Nucleus accumbens (tissue), 56 donors: ENCODE results near the gene NDUFV2.
A peak's percentile ranks its signal among the peaks of the same experiment; 100 is the strongest.

ENCODE experiments used
- DNase-seq, 56 donors: peaks; one replicate each; lab custom pipeline; 2025; lab: John Stamatoyannopoulos, UW

NDUFV2 gene

DNA sequence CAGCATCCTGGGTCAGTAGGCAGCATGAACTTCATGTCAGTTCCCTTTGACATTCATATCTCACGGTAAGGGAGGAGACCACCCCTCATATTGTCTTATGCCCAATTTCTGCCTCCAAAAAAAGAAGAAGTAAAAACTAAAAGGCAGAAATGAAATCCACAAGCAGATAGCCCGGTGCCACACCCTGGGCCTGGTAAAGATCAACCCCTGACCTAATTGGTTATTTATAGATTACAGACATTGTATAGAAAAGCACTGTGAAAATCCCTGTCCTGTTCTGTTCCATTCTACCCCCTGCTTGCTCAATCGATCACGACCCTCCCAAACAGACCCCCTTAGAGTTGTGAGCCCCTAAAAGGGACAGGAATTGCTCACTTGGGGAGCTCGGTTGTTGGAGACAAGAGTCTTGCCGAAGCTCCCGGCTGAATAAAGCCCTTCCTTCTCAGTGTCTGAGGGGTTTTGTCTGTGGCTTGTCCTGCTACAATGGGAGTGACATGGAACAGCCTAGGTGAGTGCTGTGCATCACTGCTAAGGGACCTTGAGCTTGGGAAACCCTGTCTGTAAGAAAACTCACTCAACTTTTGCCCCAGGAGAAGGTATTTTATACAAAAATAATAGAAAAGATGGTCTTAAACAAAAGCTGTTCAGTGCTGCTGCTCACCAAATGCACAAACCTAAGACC lies 11.1 kb downstream of the NDUFV2 start:
- no peak for DNase-seq

DNA sequence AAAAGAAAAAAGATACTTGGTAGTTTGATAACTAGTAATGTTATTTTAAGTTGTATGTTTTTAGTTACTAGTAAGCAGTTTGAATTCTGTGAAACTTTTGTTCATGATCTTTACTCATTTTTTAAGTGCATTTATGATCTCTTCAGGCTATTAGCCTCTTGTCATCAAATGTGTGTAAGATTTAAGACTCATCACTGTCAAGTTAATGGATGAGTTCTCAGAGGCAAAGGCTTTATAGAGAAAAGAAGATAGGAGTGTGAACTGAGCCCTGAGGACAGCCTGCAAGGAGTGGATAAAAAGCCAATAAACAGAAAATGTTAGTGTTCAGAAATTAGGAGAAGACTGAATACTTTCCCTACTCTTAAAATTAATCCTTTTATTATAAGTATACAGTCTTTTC lies 13.5 kb downstream of the NDUFV2 start:
- DNase-seq, result no peak

DNA sequence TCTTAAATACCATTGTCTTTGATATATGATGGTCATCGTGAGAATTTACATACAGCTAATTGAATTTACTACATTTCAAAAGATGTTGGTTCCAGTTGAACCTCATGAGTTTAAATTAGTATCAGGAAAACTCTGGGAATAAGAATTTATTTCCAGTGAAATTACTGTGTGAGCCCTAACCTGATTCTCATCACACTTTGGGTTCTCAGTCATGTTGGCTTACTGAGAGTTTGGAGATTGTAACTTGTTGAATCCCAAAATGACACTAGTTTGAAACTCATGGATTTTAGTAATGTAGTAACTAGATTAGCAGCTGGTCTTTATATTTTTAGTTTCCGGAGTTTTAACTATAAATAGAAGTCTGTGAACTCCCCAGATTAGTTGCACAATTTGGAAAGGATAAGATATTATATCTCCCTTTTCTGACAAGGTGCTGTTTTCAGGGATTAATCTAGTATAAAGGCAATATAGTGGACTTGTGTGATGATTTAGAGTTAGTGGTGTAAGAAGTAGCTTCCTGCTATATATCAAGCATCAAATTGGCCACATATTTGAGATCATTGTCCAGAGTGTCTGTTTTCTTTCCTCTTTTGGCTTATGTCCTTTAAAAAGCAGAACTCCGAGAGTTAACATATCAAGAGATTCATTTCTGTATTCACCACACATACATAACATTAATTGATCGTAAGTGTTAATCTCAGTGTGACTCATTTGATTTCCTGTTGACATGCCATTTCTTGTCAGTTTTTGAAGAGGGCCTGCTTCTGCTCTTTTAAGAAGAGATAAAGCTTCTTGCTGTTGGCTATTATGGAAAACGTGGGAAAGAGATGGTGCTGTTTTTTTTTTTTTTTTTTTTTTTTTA lies 15.7 kb downstream of the NDUFV2 start:
- no peak for DNase-seq

DNA sequence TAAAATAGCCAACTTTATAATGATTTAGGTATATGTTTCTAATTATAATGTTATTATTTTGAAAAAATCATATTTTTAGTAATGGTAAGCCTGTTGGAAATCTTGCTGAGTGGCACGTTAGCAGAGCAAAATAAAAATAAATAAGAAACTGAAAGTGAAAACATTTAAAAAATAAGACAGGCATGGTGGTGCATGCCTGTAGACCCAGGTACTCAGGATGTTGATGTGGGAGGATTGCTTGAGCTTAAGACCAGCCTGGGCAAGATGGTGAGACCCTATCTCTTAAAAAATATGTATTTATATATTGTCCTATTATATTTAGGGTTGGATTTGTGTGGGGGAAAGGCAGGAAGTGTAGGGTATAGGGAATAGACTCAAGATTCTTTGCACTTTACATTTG lies 18.3 kb downstream of the NDUFV2 start:
- DNase-seq, result no peak

DNA sequence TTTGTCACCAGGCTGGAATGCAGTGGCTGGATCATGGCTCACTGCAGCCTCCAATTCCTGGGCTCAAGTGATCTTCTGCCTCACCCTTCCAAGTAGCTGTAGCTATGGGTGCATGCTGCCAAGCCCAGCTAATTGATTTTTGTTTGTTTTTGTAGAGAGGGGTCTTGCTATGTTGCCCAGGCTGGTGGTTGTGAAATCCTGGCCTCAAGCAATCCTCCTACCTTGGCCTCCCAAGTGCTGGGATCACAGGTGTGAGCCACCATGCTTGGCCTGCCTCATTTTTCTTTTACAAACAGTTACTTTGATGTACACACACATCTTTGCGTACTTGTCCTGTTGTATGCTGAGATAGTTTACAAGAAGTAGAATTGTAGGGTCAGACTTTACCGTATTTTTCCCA lies 21.0 kb downstream of the NDUFV2 start:
- DNase-seq, result no peak

DNA sequence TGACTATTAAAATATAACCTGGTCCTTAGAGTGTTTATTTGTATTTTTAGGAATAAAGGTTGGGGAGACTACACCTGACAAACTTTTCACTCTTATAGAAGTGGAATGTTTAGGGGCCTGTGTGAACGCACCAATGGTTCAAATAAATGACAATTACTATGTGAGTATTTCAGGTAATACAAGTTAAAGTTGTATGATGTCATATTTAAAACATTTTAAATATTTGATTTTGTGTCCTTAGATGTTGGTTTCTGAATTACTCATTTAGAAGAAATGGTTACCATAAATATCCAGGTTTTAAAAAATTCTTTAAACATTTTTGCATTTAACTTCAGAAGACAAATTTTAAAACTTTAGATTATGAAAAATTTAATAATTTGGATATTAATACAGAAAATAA lies 22.3 kb downstream of the NDUFV2 start:
- DNase-seq, result no peak

DNA sequence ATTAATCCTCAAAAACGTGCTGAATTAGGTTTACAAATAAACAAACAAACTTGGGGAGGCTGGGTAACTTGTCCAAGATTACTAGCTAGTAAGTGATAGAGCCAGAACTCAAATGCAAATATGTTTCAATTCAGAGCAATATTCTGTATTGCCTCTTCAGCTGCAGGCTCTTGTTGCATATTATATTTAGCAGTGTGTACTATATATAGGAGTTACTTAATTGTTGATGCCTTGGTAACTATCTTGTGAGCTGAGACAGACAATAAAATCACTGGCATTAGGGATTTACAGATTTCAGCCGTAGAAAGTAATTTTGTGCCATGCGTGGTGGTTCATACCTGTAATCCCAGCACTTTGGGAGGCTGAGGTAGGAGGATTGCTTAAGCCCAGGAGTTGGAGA lies 23.8 kb downstream of the NDUFV2 start:
- DNase-seq, result no peak

DNA sequence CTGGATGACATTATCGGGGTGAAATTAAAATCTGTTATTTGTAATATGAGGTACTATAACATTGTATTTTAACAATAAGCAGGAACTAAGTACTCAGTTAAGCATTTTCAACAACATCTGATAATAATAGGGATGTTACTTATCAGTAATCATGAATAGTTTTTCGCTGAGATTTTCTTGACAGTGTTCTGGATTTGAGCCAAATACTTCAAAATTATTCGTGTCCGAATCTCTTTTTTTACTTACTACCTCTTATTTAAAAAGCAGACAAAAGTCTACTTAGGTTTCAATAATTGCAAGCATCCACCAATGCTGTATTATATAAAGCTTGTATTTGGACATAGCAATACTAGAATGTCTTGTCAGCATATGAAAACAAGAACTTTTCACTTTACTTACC lies 27.7 kb downstream of the NDUFV2 start:
- DNase-seq, result no peak

DNA sequence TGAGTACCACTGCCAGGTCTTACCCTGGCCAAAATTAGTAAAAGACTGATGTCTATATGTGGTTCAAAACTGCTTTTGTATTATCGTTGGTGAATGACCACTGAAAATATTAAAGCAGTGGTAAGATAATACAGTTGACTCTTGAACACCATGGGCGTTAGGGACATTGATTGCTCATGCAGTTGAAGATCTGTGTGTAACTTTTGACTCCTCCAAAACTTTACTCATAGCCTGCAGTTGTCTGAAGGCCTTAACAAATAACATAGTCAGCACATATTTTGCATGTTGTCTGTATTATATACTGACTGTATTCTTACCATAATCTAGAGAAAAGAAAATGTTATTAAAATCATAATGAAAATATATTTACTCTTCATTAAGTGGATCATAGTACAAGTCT lies 28.3 kb downstream of the NDUFV2 start:
- no peak for DNase-seq

DNA sequence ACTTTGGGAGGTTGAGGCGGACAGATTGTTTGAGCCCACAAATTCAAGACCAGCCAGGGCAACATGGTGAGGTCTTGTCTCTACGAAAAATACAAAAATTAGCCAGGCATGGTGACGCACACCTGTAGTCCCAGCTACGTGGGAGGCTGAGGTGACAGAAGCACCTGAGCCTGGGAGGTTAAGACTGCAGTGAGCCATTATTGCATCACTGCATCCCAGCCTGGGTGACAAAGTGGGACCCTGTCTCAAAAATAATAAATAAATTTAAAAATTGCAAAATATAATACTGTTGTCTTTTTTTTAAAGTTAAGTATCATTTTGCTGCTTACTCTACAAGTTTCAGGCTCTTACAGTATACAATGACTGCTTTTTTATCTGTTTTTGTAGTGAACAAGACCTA lies 30.1 kb downstream of the NDUFV2 start:
- DNase-seq, result no peak

DNA sequence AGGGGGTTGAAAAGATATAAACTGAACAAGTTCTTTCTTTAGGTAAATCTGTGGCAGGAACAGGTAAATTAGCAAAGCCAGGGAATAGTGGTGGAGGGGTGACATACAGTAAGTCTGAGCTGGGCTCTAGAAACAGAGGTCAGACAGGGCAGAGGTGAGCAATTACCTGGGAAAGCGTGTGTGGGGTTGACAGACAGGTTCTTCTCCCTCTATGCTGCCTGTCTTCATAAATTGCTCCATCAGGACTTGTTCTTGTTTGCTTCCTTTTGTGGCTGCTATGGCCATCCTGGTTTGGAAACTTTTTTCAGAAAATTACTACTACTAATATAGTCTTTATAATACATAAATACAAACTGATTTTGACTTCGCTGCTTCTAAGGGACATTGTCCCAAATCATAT lies 30.7 kb downstream of the NDUFV2 start:
- DNase-seq, result no peak

DNA sequence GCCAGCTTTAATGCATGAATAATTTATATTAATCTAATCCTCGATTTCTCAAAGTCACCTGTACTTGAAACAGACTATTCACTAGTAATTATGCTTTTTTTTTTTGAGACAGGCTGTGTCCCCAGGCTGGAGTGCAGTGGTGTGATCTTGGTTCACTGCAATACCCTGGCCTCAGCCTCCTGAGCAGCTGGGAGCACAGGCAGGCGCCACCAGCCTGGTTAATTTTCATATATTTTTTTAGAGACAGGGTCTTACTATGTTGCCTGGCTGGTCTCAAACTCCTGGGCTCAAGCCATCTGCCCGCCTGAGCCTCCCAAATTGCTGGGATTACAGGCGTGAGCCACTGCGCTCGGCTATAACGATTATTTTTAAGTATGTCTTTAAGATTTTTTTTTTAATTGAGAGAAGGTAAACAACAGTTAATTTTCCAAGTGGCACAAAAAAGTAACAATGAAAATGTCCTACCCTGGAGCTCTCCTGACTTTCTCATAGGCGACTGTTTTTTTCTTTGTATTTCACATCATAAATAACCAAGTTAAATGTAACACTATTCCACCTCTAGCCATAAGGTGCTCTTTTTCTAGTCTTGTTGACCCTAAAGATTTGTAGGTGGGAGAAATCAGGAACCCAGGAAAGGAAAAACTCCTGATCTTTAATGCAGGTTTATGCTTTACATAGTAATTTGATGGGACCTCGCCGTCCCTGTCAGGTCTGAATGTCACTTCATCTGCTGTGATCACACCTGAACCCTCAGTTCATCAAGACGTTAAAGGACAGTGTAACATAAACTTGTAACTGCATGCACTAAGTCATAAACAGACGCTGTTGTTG lies 32.8 kb downstream of the NDUFV2 start:
- no peak for DNase-seq

DNA sequence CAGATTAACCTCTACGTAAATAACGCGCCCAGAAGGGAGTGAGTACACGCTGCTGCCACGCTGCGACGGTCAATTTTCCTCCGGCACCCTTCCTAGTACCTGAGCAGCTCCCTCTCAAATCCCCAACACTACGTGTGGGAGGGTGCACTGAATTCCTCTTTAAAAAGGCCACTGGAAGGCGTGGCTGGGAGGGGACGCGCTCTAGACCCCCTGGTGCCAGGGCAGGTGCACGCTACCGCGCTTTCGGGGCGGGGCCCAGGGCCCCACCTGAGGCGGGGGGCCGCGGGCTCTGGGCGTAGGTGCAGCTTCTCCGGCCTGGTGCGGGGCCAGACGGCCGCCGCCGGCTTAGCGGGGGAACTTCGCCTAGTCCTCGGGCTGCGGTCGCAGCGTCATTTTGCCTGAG lies 33.4 kb downstream of the NDUFV2 start:
- peak in 13 of 56 donors; percentile 49 to 77 (median 66) for DNase-seq

DNA sequence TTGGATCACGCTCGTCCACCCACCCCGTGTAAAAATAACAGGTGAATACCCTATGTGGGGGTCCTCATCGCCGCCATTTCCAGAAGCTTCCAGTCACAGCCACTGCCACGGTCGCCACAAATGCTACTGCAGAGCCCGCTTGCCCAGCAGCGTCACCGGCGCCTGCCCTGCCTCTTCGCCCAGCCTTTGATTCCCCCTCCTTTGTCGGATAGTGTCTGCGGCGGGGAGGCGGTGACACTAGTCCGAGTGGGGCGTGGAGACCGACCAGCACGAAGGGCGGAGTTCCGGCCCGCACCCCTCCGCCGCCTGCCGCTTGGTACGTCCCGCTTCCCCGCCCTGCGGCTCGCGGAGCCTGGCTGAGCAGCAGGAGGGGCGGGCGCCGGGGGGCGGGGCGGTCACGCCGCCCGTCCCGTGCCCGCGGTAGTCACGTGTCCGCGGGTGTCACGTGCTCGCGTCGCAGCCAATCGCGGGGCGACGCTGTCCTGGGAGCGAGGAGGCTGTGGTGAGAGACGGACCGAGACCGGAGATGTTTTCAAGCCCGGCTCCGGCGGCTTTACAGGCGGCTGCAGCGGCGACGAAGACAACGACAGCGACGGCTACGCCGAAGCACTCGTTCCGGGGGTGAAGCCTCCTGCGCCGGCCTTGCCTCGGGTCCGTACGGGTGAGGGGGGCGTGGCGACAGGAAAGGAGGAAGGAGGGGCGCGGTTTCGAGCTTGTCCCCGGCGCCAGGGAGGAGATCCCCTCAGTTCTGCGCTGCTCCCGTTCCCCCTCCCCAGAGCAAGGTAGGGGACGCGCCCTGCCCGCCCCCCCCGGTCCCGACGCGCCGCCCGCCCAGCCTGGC lies 34.0 kb downstream of the NDUFV2 start, which contains the start of gene ANKRD12:
Gene ANKRD12, plus strand, starts transcription at position 467 of the 841 bp plus-strand sequence. CDS start 45,652 bp downstream, outside the sequence.
- DNase-seq, result peak; percentile 55 to 99 (median 96)

DNA sequence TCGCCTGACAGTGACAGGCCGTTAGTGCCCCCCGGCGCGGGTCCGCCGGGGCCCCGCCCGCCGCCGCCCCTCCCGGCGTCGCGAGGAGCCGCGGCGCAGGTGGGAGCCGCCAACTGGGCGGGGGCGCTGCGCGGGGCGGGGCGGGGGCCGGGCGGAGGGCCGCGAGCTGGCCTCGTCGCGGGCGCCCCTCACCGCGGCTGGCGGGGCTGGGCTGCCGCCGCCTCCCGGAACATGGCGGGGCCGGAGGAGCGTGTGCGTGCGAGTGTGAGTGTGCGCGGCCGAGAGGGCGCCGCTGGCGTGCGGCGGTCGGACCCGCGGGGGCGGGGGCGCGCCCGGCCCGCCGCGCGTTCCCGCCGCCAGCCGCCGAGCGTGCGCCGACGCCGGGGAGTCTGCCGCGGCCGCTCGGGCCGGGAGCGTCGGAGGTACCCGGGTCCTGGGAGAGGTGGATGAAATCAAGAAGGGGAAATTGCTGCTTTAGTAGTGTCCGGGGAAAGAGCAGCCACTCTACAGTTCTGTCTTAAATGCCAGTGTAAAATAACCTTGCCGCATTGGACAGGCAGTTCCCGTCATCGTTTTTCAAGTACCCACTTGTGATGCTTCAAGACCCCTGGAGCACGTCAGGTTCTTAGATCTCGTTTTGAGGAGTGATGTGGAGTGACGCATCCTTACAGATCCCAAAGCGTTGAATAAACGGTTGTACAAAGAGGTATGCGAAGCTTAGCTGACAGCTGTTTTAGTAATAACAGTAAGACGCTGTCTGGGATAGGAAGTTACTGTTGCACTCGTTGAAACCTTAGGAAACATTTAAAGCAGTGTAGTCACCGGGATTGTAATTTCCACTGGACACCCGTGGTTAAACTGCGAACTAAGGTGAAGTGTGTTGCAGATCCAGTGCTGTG lies 34.9 kb downstream of the NDUFV2 start:
- peak in 43 of 56 donors; percentile 20 to 81 (median 58) for DNase-seq

DNA sequence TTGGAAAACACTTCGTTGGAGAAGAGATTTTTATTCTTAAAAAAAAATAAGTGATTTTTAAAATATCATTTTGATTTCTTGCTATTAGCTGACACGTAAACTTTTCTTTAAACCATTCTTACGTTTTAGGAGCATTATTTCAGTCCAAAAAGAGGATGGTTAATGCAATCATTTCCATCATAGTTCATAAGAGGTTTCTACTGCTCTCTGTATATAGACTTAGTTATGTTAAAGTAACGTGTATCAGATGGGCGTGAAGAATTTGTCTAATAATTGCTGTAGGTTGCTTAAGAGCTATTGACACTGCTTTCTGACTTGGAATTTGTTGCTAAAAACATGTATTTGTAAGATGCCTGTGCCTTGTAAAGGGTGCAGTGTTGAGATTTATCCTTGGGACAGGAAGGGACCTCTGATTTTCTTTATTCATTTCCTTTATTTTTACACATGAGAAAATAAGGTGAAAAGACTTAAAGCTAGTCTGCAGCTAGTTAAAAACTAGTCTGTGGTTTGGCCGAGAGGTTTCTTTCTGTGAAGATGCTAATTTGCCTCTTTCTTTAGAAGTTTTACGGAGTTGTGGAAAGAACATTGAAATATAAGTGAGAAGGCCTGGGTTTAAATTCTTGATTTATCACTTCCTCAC lies 37.0 kb downstream of the NDUFV2 start:
- DNase-seq, result no peak

DNA sequence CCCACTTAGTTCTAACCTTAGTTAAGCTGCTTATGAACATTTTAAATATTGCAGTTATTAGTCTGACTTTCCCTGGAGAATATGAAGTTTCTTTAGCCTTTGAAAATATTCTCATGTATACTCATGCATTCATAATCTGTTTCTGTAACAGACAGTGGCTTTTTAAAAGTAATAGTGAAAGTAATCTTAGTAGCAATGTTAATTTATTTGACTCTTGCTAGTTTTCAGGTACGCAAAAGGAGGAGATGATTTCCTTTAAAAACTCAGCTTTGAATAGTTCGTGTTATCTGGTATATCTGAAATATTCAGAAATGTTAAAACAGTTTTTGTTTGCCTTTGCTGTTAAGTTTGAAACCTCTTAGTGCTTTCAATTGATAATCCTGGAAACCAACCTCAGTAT lies 37.9 kb downstream of the NDUFV2 start:
- no peak for DNase-seq

DNA sequence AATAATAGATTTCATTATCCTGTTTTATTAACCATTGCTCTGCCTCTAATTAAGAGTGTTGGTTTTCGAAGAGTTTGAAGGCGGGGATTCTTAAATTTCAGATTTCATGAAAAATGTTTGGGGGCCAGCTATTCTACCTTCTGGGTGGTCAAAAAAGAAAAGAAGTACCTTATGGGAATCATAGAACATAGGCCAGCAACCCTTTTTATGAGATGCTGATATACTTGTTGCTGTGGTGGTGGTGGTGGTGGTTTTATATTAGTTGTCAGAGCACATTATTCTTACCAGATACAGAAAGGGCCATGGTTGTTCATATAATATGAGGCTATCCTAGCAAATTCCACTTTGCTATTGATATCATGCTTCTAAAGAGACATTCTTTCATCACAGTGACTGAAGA lies 38.5 kb downstream of the NDUFV2 start:
- no peak for DNase-seq

DNA sequence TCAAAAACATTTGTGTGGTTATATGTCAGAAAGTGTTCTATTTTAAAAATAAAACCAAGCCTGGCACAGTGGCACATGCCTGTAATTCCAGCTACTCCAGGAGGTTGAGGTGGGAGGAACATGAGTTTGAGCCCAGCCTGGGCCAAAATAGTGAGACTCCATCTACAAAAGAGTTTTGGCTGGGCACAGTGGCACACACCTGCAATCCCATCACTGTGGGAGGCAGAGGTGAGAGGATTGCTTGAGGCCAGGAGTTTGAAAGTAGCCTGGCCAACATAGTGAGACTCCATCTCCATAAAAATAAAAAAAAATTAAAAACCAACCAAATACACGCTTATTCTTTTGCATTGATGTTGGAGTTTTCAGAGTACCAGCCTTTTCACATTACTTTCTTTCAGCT lies 43.7 kb downstream of the NDUFV2 start:
- DNase-seq, result no peak
